Measurements from ENCODE around the gene NOL4. TPM values are rescaled to one million over a fixed set of nuclear protein-coding genes. Genes with fewer than 3 reads are reported as not detected.

The NOL4 gene
- polyA plus RNA-seq, 1 experiment, result not detected

GRCh38 chr18:34194239-34194638 lies 30.5 kb downstream of the NOL4 start:
- no peak overlapping the region for H3K27ac ChIP-seq (ENCODE audit: low read depth, low read length)
- DNase-seq (ENCODE audit: low read depth, low spot score), result no peak
- ChIA-PET POLR2A (no interaction called here), CTCF (no interaction called here)
- no peaks in the 10 kb centered on the region for H3K9me3 ChIP-seq (ENCODE audit: control insufficient read depth, insufficient read depth, low read length)
- no peak overlapping the region for H3K4me3 ChIP-seq (ENCODE audit: low read depth, low read length)
- TF ChIP-seq CTCF (IDR thresholded peaks at IDR 0.05; ENCODE audit: low read depth, low read length), result no peak
- H3K27me3 ChIP-seq (ENCODE audit: control insufficient read depth, insufficient read depth, low read length), result no peaks in the 10 kb centered on the region

GRCh38 chr18:34189656-34190435 lies 34.9 kb downstream of the NOL4 start:
- Histone ChIP-seq H3K4me3 (ENCODE audit: low read depth, low read length) (no peak overlapping the region), H3K9me3 (ENCODE audit: control insufficient read depth, insufficient read depth, low read length) (no peaks in the 10 kb centered on the region), H3K27ac (ENCODE audit: low read depth, low read length) (no peak overlapping the region), H3K27me3 (ENCODE audit: control insufficient read depth, insufficient read depth, low read length) (no peaks in the 10 kb centered on the region)
- ChIA-PET POLR2A (no interaction called here), CTCF (interaction anchor here (0.6 kb wide), 1 partner anchor 350 kb away, joined by 3 read pairs; no protein-coding TSS in a partner anchor)
- TF ChIP-seq CTCF (IDR thresholded peaks at IDR 0.05; ENCODE audit: low read depth, low read length), result no peak
- no peak for DNase-seq (ENCODE audit: low read depth, low spot score)
